Astrocyte (in vitro differentiated cells and primary cell): ENCODE data around the gene MADCAM1. TPM values are rescaled to one million over a fixed set of nuclear protein-coding genes. Genes with fewer than 3 reads are reported as not detected.

ENCODE experiments used
- DNase-seq: peaks from one replicate; pipeline ENCODE4 v3.0.0-alpha.2; 2010; ENCODE audit warnings: low read depth
- FAIRE-seq: peaks from 2 replicates; lab custom pipeline; 2011; peaks lifted over from hg19 to GRCh38; lab: Jason Lieb, UNC
- H2AFZ ChIP-seq: 2 replicates; pipeline ENCODE4 v1.6.0; 2012; ENCODE audit warnings: low read depth, low read length, inconsistent platforms
- H3K27ac ChIP-seq: 2 replicates; pipeline ENCODE4 v1.5.1; 2011; ENCODE audit warnings: low read depth, low read length, inconsistent platforms
- H3K27me3 ChIP-seq: 2 replicates; pipeline ENCODE4 v1.6.0; 2011; ENCODE audit warnings: low read length, inconsistent platforms; ENCODE audit not compliant: insufficient read depth
- H3K36me3 ChIP-seq: 2 replicates; pipeline ENCODE4 v1.5.1; 2011; ENCODE audit warnings: low read length, inconsistent platforms; ENCODE audit not compliant: insufficient read depth
- H3K4me1 ChIP-seq: 2 replicates; pipeline ENCODE4 v1.5.1; 2011; ENCODE audit warnings: low read length, inconsistent platforms; ENCODE audit not compliant: insufficient read depth
- H3K4me2 ChIP-seq: 2 replicates; pipeline ENCODE4 v1.6.0; 2012; ENCODE audit warnings: low read length, inconsistent platforms
- H3K4me3 ChIP-seq: 2 replicates; pipeline ENCODE4 v1.5.1; 2011; ENCODE audit warnings: low read depth, mild to moderate bottlenecking, low read length, inconsistent platforms; ENCODE audit not compliant: insufficient read depth
- H3K79me2 ChIP-seq: 2 replicates; pipeline ENCODE4 v1.6.0; 2012; ENCODE audit warnings: mild to moderate bottlenecking, low read length, inconsistent platforms; ENCODE audit not compliant: insufficient read depth
- H3K9ac ChIP-seq: 2 replicates; pipeline ENCODE4 v1.6.0; 2012; ENCODE audit warnings: mild to moderate bottlenecking, low read length, inconsistent platforms
- H3K9me3 ChIP-seq: 2 replicates; pipeline ENCODE4 v1.5.1; 2012; ENCODE audit warnings: low read depth, mild to moderate bottlenecking, low read length, inconsistent platforms; ENCODE audit not compliant: insufficient read depth
- H4K20me1 ChIP-seq: 2 replicates; pipeline ENCODE4 v1.6.0; 2012; ENCODE audit warnings: low read length, inconsistent platforms; ENCODE audit not compliant: insufficient read depth
- H3K27ac Mint-ChIP-seq: one replicate; pipeline ENCODE4 v1.8.0; 2021; ENCODE audit warnings: mild to moderate bottlenecking, mixed read lengths; ENCODE audit not compliant: unreplicated experiment
- H3K27me3 Mint-ChIP-seq: one replicate; pipeline ENCODE4 v1.8.0; 2021; ENCODE audit warnings: low read depth, mixed read lengths; ENCODE audit not compliant: unreplicated experiment
- H3K36me3 Mint-ChIP-seq: one replicate; pipeline ENCODE4 v1.8.0; 2021; ENCODE audit warnings: low read depth, mixed read lengths; ENCODE audit not compliant: unreplicated experiment
- H3K4me1 Mint-ChIP-seq: one replicate; pipeline ENCODE4 v1.8.0; 2021; ENCODE audit warnings: low read depth, mixed read lengths; ENCODE audit not compliant: unreplicated experiment
- H3K4me3 Mint-ChIP-seq: one replicate; pipeline ENCODE4 v1.8.0; 2021; ENCODE audit warnings: mild to moderate bottlenecking, moderate library complexity, mixed read lengths; ENCODE audit not compliant: unreplicated experiment
- H3K9me3 Mint-ChIP-seq: one replicate; pipeline ENCODE4 v1.8.0; 2021; ENCODE audit warnings: mild to moderate bottlenecking, mixed read lengths; ENCODE audit not compliant: unreplicated experiment
- EZH2 ChIP-seq: IDR thresholded peaks from 2 replicates; pipeline ENCODE4 v1.6.1; 2012; ENCODE audit warnings: mild to moderate bottlenecking, low read length, inconsistent platforms; ENCODE audit not compliant: insufficient read depth
- total RNA-seq: library from RNA; stranded (reverse); gene quantifications from 2 replicates; pipeline ENCODE4 v1.2.1, GENCODE V29; 2021
- TF ChIP-seq, protein P1 (sequence below): IDR thresholded peaks from 2 replicates; pipeline ENCODE4 v1.5.1; 2011; ENCODE audit warnings: low read depth, mild to moderate bottlenecking, inconsistent platforms, low read length, moderate library complexity; ENCODE audit not compliant: insufficient read depth

Gene MADCAM1
- total RNA-seq, 1 donor from 2014 or later: 0.57 TPM

DNA sequence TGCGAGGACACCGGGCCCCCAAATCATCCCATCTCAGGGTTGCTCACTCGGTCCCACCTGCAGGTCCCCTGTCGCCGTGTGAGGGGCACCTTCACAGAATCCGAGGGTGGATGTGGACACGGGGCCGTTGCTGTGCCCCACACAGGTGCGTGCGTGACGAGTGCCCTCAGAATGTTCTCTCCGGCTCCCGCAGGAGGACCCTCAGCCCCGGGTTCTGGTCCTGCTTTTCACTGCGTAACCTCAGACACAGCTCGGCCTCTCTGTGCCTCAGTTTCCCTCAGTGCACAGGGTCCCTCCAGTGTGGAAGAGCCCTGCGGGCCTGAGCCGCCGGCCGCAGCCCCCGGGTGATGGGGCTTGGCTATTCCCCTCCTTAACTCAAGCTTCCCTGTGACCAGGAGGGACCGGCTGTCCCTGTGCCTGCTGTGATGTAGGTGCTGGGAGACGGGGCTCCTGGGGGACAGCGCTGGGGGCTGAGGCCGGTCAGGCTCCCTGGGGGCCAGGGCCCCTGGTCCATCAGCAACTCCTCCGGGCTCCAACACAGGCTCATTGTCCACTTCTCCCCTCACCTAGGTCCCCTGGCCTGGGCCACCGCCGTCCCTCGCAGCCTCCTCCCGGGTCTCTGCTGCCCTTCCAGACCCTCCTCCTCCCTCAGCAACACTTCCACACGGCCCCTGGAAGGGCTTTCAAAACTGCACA lies 40.3 kb upstream of the MADCAM1 start:
- no peak overlapping the region for H3K4me2 ChIP-seq
- Mint-ChIP-seq H3K27me3 (no peaks in the 10 kb centered on the region), H3K4me1 (no peaks in the 10 kb centered on the region), H3K4me3 (no peak overlapping the region), H3K9me3 (peaks cover 5% of the 10 kb centered on the region), H3K36me3 (peaks cover 41% of the 10 kb centered on the region), H3K27ac (no peak overlapping the region)
- H3K9ac ChIP-seq: no peak overlapping the region
- FAIRE-seq (no peak), DNase-seq (no peak)
- TF ChIP-seq, protein P1, sequence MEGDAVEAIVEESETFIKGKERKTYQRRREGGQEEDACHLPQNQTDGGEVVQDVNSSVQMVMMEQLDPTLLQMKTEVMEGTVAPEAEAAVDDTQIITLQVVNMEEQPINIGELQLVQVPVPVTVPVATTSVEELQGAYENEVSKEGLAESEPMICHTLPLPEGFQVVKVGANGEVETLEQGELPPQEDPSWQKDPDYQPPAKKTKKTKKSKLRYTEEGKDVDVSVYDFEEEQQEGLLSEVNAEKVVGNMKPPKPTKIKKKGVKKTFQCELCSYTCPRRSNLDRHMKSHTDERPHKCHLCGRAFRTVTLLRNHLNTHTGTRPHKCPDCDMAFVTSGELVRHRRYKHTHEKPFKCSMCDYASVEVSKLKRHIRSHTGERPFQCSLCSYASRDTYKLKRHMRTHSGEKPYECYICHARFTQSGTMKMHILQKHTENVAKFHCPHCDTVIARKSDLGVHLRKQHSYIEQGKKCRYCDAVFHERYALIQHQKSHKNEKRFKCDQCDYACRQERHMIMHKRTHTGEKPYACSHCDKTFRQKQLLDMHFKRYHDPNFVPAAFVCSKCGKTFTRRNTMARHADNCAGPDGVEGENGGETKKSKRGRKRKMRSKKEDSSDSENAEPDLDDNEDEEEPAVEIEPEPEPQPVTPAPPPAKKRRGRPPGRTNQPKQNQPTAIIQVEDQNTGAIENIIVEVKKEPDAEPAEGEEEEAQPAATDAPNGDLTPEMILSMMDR: no peak
- no peak for TF ChIP-seq EZH2
- no peaks in the 10 kb centered on the region for H3K79me2 ChIP-seq
- no peak overlapping the region for H2AFZ ChIP-seq
- H3K27me3 ChIP-seq: no peaks in the 10 kb centered on the region
- peaks cover 5% of the 10 kb centered on the region for H3K4me1 ChIP-seq
- no peak overlapping the region for H3K27ac ChIP-seq
- no peaks in the 10 kb centered on the region for H4K20me1 ChIP-seq
- H3K36me3 ChIP-seq: no peaks in the 10 kb centered on the region
- H3K9me3 ChIP-seq: peaks cover 7% of the 10 kb centered on the region
- no peak overlapping the region for H3K4me3 ChIP-seq

DNA sequence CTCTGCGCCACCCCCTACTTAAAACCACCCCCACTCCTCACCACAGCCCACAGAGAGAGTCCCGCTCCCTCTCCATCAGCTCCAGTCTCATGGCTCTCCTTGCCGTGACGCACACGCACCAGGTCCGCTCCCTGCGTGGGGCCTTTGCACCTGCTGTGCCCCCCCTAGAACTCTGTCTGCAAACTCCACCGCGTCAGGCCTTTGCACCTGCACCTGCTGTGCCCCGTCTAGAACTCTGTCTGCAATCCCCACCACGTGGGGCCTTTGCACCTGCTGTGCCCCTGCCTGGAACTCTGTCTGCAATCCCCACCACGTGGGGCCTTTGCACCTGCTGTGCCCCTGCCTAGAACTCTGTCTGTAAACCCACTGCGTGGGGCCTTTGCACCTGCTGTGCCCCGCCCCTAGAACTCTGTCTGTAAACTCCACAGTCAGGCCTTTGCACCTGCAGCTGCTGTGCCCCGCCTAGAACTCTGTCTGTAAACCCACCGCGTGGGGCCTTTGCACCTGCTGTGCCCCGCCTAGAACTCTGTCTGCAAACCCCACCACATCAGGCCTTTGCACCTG lies 39.7 kb upstream of the MADCAM1 start:
- FAIRE-seq (no peak), DNase-seq (no peak)
- Mint-ChIP-seq H3K27me3 (no peaks in the 10 kb centered on the region), H3K4me3 (no peak overlapping the region), H3K4me1 (no peaks in the 10 kb centered on the region), H3K36me3 (peaks cover 37% of the 10 kb centered on the region), H3K27ac (no peak overlapping the region), H3K9me3 (peaks cover 5% of the 10 kb centered on the region)
- no peaks in the 10 kb centered on the region for H3K36me3 ChIP-seq
- H3K9me3 ChIP-seq: peaks cover 3% of the 10 kb centered on the region
- H3K9ac ChIP-seq: no peak overlapping the region
- no peak overlapping the region for H3K4me2 ChIP-seq
- H3K4me3 ChIP-seq: no peak overlapping the region
- TF ChIP-seq, protein P1: no peak
- H3K79me2 ChIP-seq: no peaks in the 10 kb centered on the region
- no peak overlapping the region for H3K27ac ChIP-seq
- peaks cover 5% of the 10 kb centered on the region for H3K4me1 ChIP-seq
- H3K27me3 ChIP-seq: peaks cover 1% of the 10 kb centered on the region
- H4K20me1 ChIP-seq: no peaks in the 10 kb centered on the region
- no peak overlapping the region for H2AFZ ChIP-seq

DNA sequence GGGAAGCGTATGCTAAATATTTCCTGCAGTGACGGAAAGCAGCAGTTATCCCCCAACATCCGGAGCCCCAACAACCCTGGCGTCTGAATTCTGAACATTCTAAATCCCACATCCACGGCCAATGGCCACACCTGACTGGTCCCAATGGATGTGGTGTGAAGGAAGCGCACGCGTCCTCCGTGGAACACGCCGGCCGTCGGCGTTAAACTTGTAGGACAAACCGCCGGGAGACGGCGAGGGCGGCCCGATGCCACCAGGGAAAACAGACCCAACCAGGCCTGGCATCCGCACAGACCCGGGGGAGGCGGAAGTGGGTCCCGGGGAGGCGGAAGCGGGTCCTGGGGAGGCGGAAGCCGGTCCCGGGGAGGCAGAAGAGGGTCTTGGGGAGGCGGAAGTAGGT lies 38.6 kb upstream of the MADCAM1 start:
- H3K4me3 ChIP-seq: no peak overlapping the region
- H3K27me3 Mint-ChIP-seq: no peaks in the 10 kb centered on the region
- H3K4me1 ChIP-seq: peaks cover 5% of the 10 kb centered on the region
- peaks cover 5% of the 10 kb centered on the region for H3K9me3 Mint-ChIP-seq
- no peaks in the 10 kb centered on the region for H3K79me2 ChIP-seq
- no peak overlapping the region for H2AFZ ChIP-seq
- H3K27ac ChIP-seq: no peak overlapping the region
- no peaks in the 10 kb centered on the region for H3K4me1 Mint-ChIP-seq
- FAIRE-seq (no peak), DNase-seq (no peak)
- TF ChIP-seq, protein P1: no peak
- no peak for TF ChIP-seq EZH2
- peaks cover 3% of the 10 kb centered on the region for H3K9me3 ChIP-seq
- H3K36me3 ChIP-seq: no peaks in the 10 kb centered on the region
- H3K27ac Mint-ChIP-seq: no peak overlapping the region
- H3K4me2 ChIP-seq: no peak overlapping the region
- peaks cover 2% of the 10 kb centered on the region for H3K27me3 ChIP-seq
- peaks cover 31% of the 10 kb centered on the region for H3K36me3 Mint-ChIP-seq
- no peaks in the 10 kb centered on the region for H4K20me1 ChIP-seq
- no peak overlapping the region for H3K4me3 Mint-ChIP-seq
- H3K9ac ChIP-seq: no peak overlapping the region
